ENCODE results near the gene RAD51B.

- TF ChIP-seq CTCF (IDR thresholded peaks at IDR 0.05), result no peak
- no peak for TF ChIP-seq EP300 (IDR thresholded peaks at IDR 0.05)
Observed at GRCh38 chr14:67984274-67984673, 164.7 kb downstream of the RAD51B start.

Measured in tibial nerve (tissue), 4 donors.